Right lobe of liver (tissue), 6 donors: ENCODE results near the gene HS6ST3. TPM values are rescaled to one million over a fixed set of nuclear protein-coding genes. Genes with fewer than 3 reads are reported as not detected.

Source experiments
- ATAC-seq, 4 donors: fragments of 200-7000 bp; cut with Tn5 transposase; one replicate each; pipeline ENCODE4 v1.9.1; 2020; ENCODE audit warnings: mild to moderate bottlenecking in 4 of 4, moderate library complexity in 4 of 4
- DNase-seq, 3 donors: peaks; one replicate each; pipeline ENCODE4 v3.0.0-alpha.2; 2020
- H3K27ac ChIP-seq, 3 donors: fragments of 200-600 bp; one replicate each; pipeline ENCODE4 v1.8.0; 2022
- H3K27me3 ChIP-seq, 2 donors: fragments of 200-600 bp; one replicate each; pipeline ENCODE4 v1.8.0; 2022
- H3K36me3 ChIP-seq, 4 donors: fragments of 200-600 bp; sonication (generic) in 1 of 4; one replicate each; pipeline versions ENCODE4 v1.5.1 to v1.8.0; 2017 to 2022; ENCODE audit warnings: control low read depth in 1 of 4
- H3K4me1 ChIP-seq, 4 donors: fragments of 200-600 bp; sonication (generic) in 1 of 4; one replicate each; pipeline versions ENCODE4 v1.5.1 to v1.8.0; 2017 to 2022; ENCODE audit warnings: control low read depth in 1 of 4
- H3K4me3 ChIP-seq, 3 donors: fragments of 200-600 bp; one replicate each; pipeline ENCODE4 v1.8.0; 2022
- H3K9me3 ChIP-seq, 4 donors: fragments of 200-600 bp; sonication (generic) in 1 of 4; one replicate each; pipeline versions ENCODE4 v1.5.1 to v1.8.0; 2017 to 2022; ENCODE audit warnings: control low read depth in 1 of 4
- POLR2A ChIP-seq: fragments of 450-650 bp; IDR thresholded peaks from one replicate; pipeline ENCODE4 v1.6.1; 2017; ENCODE audit warnings: antibody characterized with exemption, mild to moderate bottlenecking
- WGBS: methylation state at CpG from one replicate; pipeline ENCODE4 v1.1.6; 2018; ENCODE audit warnings: low coverage, low lambda C conversion rate; ENCODE audit not compliant: insufficient coverage; ENCODE audit errors: missing lambda C conversion rate; 5-methylcytosine and 5-hydroxymethylcytosine counted together
- intact Hi-C, 2 donors: fragments of 100-400 bp; cut with DNase I; formaldehyde crosslinking; loops; one replicate each; pipeline versions ENCODE4 v1.11.2 to v1.14.1; 2022
- total RNA-seq, 6 experiments: library from RNA; depleted of rRNA in 2 of 6; stranded (reverse); fragments of >200 nt in 2 of 6; fragmentation: NEBNext Ultra II Directional in 3 of 6; extraction: Animal tissue kit (Norgen Biotek cat#: 25700) in 3 of 6; gene quantifications; one replicate each; pipeline versions ENCODE4 v1.1.0 to v1.2.4, GENCODE V29; 2016 to 2023
- TF ChIP-seq, protein P1 (sequence below), 4 donors: fragments of 200-600 bp in 3 of 4; fragments of 450-650 bp in 1 of 4; IDR thresholded peaks; one replicate each; pipeline versions ENCODE4 v1.5.1 to v1.8.0; 2016 to 2022; ENCODE audit warnings: antibody characterized with exemption in 4 of 4, mild to moderate bottlenecking in 2 of 4
- donor health status: DM: no; HTN: yes; CAD: no.
- donor health status: DM: no; HTN: no; CAD: no.
- donor health status: DM: no; HTN: no; CAD: no.
- donor health status: DM: no; HTN: yes; CAD: no.
- donor health status: DM: no; HTN: yes; CAD: no.

The HS6ST3 gene
- total RNA-seq, 6 experiments from 2014 or later = not detected

DNA sequence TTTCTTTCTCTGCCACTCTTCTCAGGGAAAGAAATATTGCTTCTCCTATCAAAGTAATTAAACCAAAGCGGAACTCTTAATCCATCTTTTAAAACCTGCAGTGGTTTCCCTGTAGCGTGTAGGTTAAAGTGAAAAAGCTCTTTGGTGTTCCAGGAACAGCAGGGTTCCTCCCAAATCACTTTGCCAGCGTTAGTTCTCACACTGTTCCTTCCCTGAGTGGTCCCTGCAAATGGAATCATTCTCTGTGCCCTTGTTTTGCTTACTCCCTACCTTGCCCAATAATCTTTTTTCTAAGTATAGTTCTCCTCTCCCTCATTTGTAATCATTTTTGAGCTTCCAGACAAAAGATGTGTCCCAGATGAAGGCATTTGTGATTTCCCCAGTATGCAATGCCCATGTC, 207.5 kb downstream of the HS6ST3 start:
- Histone ChIP-seq H3K4me3 (no peak overlapping the region), H3K36me3 (no peaks in the 10 kb centered on the region), H3K9me3 (no peaks in the 10 kb centered on the region), H3K27me3 (no peaks in the 10 kb centered on the region), H3K4me1 (no peaks in the 10 kb centered on the region), H3K27ac (no peak overlapping the region)
- DNase-seq = no peak
- 51% methylated on average over 3 of the region's 3 CpGs for WGBS
- intact Hi-C loops = loop anchor here in 1 of 2 donors (10.0 kb wide), 1 partner anchor 697 kb away; the partner anchor contains the start of gene OXGR1
- no peak for ATAC-seq
- no peak for TF ChIP-seq POLR2A
- TF ChIP-seq, protein P1, sequence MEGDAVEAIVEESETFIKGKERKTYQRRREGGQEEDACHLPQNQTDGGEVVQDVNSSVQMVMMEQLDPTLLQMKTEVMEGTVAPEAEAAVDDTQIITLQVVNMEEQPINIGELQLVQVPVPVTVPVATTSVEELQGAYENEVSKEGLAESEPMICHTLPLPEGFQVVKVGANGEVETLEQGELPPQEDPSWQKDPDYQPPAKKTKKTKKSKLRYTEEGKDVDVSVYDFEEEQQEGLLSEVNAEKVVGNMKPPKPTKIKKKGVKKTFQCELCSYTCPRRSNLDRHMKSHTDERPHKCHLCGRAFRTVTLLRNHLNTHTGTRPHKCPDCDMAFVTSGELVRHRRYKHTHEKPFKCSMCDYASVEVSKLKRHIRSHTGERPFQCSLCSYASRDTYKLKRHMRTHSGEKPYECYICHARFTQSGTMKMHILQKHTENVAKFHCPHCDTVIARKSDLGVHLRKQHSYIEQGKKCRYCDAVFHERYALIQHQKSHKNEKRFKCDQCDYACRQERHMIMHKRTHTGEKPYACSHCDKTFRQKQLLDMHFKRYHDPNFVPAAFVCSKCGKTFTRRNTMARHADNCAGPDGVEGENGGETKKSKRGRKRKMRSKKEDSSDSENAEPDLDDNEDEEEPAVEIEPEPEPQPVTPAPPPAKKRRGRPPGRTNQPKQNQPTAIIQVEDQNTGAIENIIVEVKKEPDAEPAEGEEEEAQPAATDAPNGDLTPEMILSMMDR (IDR thresholded peaks at IDR 0.05) = no peak

GRCh38 chr13:96299235-96299634, 209.3 kb downstream of the HS6ST3 start:
- WGBS = 68% methylated on average over 4 of the region's 4 CpGs
- H3K4me1 ChIP-seq = no peaks in the 10 kb centered on the region
- no peak overlapping the region for H3K4me3 ChIP-seq
- H3K9me3 ChIP-seq = no peaks in the 10 kb centered on the region
- ATAC-seq = no peak
- no peaks in the 10 kb centered on the region for H3K27me3 ChIP-seq
- no peak for TF ChIP-seq POLR2A
- TF ChIP-seq, protein P1 (IDR thresholded peaks at IDR 0.05) = no peak
- H3K27ac ChIP-seq = no peak overlapping the region
- intact Hi-C loops = loop anchor here in 1 of 2 donors (10.0 kb wide), 1 partner anchor 696 kb away; the partner anchor contains the start of gene OXGR1
- no peaks in the 10 kb centered on the region for H3K36me3 ChIP-seq
- DNase-seq = no peak

DNA sequence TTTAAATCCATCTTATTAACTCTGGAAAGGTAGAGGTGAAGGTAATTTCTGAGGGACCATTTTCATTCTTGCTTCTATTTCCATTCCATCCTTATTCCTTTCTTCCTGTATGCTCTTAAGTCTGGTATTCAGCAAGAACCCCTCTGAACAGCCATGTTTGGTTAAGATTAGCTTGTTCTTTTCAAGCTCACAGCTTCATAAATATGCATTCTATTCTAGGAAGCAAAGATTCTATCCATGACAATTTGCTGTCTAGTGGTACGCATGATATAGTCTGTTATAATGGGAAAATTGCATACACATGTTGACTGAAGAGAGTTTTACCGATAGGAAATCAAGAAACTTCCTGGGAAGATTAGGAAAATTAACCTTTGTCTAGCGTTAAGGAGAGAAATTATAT, 218.7 kb downstream of the HS6ST3 start:
- 57% methylated on average over 3 of the region's 3 CpGs for WGBS

GRCh38 chr13:96314974-96315373, 225.1 kb downstream of the HS6ST3 start:
- no peaks in the 10 kb centered on the region for H3K36me3 ChIP-seq
- no peak for TF ChIP-seq POLR2A
- TF ChIP-seq, protein P1 (IDR thresholded peaks at IDR 0.05) = no peak
- H3K27me3 ChIP-seq = no peaks in the 10 kb centered on the region
- intact Hi-C loops = no loop called here
- H3K9me3 ChIP-seq = no peaks in the 10 kb centered on the region
- H3K4me1 ChIP-seq = no peaks in the 10 kb centered on the region
- WGBS = 59% methylated on average over 1 of the region's 1 CpG
- no peak overlapping the region for H3K27ac ChIP-seq
- H3K4me3 ChIP-seq = no peak overlapping the region
- ATAC-seq (no peak), DNase-seq (no peak)

More for the DNA sequence above, 218.7 kb downstream of the HS6ST3 start:
- DNase-seq (no peak), ATAC-seq (no peak)
- Histone ChIP-seq H3K9me3 (no peaks in the 10 kb centered on the region), H3K27ac (no peak overlapping the region), H3K36me3 (no peaks in the 10 kb centered on the region), H3K27me3 (no peaks in the 10 kb centered on the region), H3K4me3 (no peak overlapping the region), H3K4me1 (no peaks in the 10 kb centered on the region)
- intact Hi-C loops = no loop called here
- TF ChIP-seq, protein P1 (IDR thresholded peaks at IDR 0.05) = no peak
- TF ChIP-seq POLR2A = no peak

- intact Hi-C loops = no loop called here
- no peak for DNase-seq
- Histone ChIP-seq H3K27me3 (no peaks in the 10 kb centered on the region), H3K4me1 (no peaks in the 10 kb centered on the region), H3K9me3 (no peaks in the 10 kb centered on the region), H3K4me3 (no peak overlapping the region), H3K36me3 (no peaks in the 10 kb centered on the region), H3K27ac (no peak overlapping the region)
- no peak for ATAC-seq
- no peak for TF ChIP-seq POLR2A
- TF ChIP-seq, protein P1 (IDR thresholded peaks at IDR 0.05) = no peak
- 68% methylated on average over 3 of the region's 4 CpGs for WGBS
Observed at GRCh38 chr13:96338030-96338429, 248.1 kb downstream of the HS6ST3 start.
